ENCODE measurements around the gene PCIF1. TPM values are rescaled to one million over a fixed set of nuclear protein-coding genes. Genes with fewer than 3 reads are reported as not detected.

Gene PCIF1
- polyA plus RNA-seq, 3 donors, result 41.0 to 54.9 (median 50.4) TPM

DNA sequence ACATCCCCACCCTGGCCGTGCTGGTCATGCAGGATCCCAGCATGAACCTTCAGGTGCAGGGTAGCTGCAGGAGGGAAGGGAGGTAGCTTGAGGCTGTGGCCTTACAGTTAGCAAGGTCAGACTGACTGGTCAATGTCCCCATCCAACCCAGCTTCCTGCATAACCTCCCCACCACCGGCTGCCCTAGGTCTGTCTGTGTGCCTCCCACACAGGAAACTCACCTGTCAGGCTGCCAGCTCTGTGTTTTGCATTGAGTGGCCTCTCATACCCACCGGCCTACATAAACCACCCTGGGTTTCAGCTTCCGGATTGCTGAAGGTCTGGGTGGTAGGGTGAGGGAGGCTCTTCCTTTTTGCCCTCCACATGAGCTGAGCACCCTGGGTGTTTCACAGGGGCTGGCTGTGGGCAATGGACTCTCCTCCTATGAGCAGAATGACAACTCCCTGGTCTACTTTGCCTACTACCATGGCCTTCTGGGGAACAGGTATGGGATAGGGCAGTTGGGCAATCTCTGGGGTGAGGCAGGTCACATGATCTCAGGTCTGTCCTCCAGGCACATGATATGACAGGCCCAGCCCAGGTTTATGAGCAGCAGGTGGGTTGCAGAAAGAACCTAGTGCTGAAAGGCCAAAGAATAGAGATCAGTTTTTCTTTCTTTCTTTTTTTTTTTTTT lies 41.5 kb upstream of the PCIF1 start:
- Mint-ChIP-seq H3K4me1 (peaks cover 33% of the 10 kb centered on the region), H3K9me3 (peaks cover 0 to 2% (median 0%) of the 10 kb centered on the region in 7 donors), H3K27ac (peak overlapping the region; percentile 84 to 96 (median 90)), H3K4me3 (peak overlapping the region; percentile 91 to 93), H3K27me3 (ENCODE audit: low read depth in 3 of 3) (no peaks in the 10 kb centered on the region), H3K36me3 (peaks cover 44 to 51% of the 10 kb centered on the region in 2 donors)
- peaks cover 36 to 46% of the 10 kb centered on the region in 2 donors for H3K4me1 ChIP-seq (ENCODE audit: control insufficient read depth in 1 of 2, insufficient read depth in 2 of 2, low read length in 2 of 2)
- no peak overlapping the region for H2AFZ ChIP-seq (ENCODE audit: insufficient read depth, low read depth, low read length, poor library complexity, severe bottlenecking)
- peak overlapping the region; percentile 59 to 87 for H3K27ac ChIP-seq (ENCODE audit: low read depth in 1 of 2, low read length in 2 of 2)
- peaks cover 33% of the 10 kb centered on the region for H4K20me1 ChIP-seq (ENCODE audit: insufficient read depth, low read length)
- peak overlapping the region in 2 of 3 experiments; percentile 7 to 95 for H3K4me3 ChIP-seq (replicated peaks in 1 of 3; ENCODE audit: low read depth in 2 of 3, low read length in 3 of 3)
- no peaks in the 10 kb centered on the region for H3K9me3 ChIP-seq (replicated peaks in 1 of 2; ENCODE audit: control insufficient read depth in 1 of 2, insufficient read depth in 1 of 2, low read length in 2 of 2)
- no peaks in the 10 kb centered on the region for H3K27me3 ChIP-seq (ENCODE audit: control insufficient read depth in 2 of 2, insufficient read depth in 2 of 2, low read length in 2 of 2)
- peaks cover 47% of the 10 kb centered on the region for H3K79me2 ChIP-seq (ENCODE audit: insufficient read depth, low read length)
- WGBS (ENCODE audit: insufficient coverage), result 20% methylated on average over 1 of the region's 4 CpGs
- peak overlapping the region; percentile 99 for H3K4me2 ChIP-seq (replicated peaks; ENCODE audit: extremely low read depth, low read length, poor library complexity, severe bottlenecking)
- peaks cover 41 to 51% of the 10 kb centered on the region in 2 donors for H3K36me3 ChIP-seq (replicated peaks in 1 of 2; ENCODE audit: control insufficient read depth in 1 of 2, insufficient read depth in 2 of 2, low read length in 2 of 2)
- DNase-seq, result no peak
- peak overlapping the region; percentile 27 for H3K9ac ChIP-seq (ENCODE audit: insufficient read depth, low read length, poor library complexity, severe bottlenecking)
- TF ChIP-seq, protein P1, sequence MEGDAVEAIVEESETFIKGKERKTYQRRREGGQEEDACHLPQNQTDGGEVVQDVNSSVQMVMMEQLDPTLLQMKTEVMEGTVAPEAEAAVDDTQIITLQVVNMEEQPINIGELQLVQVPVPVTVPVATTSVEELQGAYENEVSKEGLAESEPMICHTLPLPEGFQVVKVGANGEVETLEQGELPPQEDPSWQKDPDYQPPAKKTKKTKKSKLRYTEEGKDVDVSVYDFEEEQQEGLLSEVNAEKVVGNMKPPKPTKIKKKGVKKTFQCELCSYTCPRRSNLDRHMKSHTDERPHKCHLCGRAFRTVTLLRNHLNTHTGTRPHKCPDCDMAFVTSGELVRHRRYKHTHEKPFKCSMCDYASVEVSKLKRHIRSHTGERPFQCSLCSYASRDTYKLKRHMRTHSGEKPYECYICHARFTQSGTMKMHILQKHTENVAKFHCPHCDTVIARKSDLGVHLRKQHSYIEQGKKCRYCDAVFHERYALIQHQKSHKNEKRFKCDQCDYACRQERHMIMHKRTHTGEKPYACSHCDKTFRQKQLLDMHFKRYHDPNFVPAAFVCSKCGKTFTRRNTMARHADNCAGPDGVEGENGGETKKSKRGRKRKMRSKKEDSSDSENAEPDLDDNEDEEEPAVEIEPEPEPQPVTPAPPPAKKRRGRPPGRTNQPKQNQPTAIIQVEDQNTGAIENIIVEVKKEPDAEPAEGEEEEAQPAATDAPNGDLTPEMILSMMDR (IDR thresholded peaks at IDR 0.05), result no peak
- intact Hi-C loops (cut with micrococcal nuclease), result loop anchor here (2.0 to 5.0 kb wide), 2 partner anchors 18 to 36 kb away; partner anchors contain the start of genes ACOT8 (in 1 of the 2) and ZSWIM3 (in 1 of the 2)

GRCh38 chr20:45893831-45894230 lies 40.7 kb upstream of the PCIF1 start:
- H3K4me2 ChIP-seq (replicated peaks; ENCODE audit: extremely low read depth, low read length, poor library complexity, severe bottlenecking), result no peak overlapping the region
- TF ChIP-seq, protein P1 (IDR thresholded peaks at IDR 0.05), result no peak
- peak overlapping the region in 1 of 2 donors; percentile 39 for H3K27ac ChIP-seq (ENCODE audit: low read depth in 1 of 2, low read length in 2 of 2)
- H3K4me1 Mint-ChIP-seq, result peaks cover 33% of the 10 kb centered on the region
- H4K20me1 ChIP-seq (ENCODE audit: insufficient read depth, low read length), result peaks cover 42% of the 10 kb centered on the region
- peaks cover 47% of the 10 kb centered on the region for H3K79me2 ChIP-seq (ENCODE audit: insufficient read depth, low read length)
- no peak overlapping the region for H2AFZ ChIP-seq (ENCODE audit: insufficient read depth, low read depth, low read length, poor library complexity, severe bottlenecking)
- H3K36me3 Mint-ChIP-seq, result peaks cover 53 to 56% of the 10 kb centered on the region in 2 donors
- H3K36me3 ChIP-seq (replicated peaks in 1 of 2; ENCODE audit: control insufficient read depth in 1 of 2, insufficient read depth in 2 of 2, low read length in 2 of 2), result peaks cover 50 to 60% of the 10 kb centered on the region in 2 donors
- WGBS (ENCODE audit: insufficient coverage), result 94% methylated on average over 3 of the region's 4 CpGs
- intact Hi-C loops (cut with micrococcal nuclease), result loop anchor here (2.0 to 5.0 kb wide), 2 partner anchors 17 to 37 kb away; partner anchors contain the start of genes ACOT8 (in 1 of the 2) and ZSWIM3 (in 1 of the 2)
- peak overlapping the region in 4 of 7 donors; percentile 21 to 91 (median 59) for H3K27ac Mint-ChIP-seq
- H3K27me3 ChIP-seq (ENCODE audit: control insufficient read depth in 2 of 2, insufficient read depth in 2 of 2, low read length in 2 of 2), result no peaks in the 10 kb centered on the region
- H3K27me3 Mint-ChIP-seq (ENCODE audit: low read depth in 3 of 3), result no peaks in the 10 kb centered on the region
- no peak overlapping the region for H3K4me3 Mint-ChIP-seq
- H3K4me1 ChIP-seq (ENCODE audit: control insufficient read depth in 1 of 2, insufficient read depth in 2 of 2, low read length in 2 of 2), result peaks cover 36 to 46% of the 10 kb centered on the region in 2 donors
- H3K4me3 ChIP-seq (replicated peaks in 1 of 3; ENCODE audit: low read depth in 2 of 3, low read length in 3 of 3), result no peak overlapping the region
- DNase-seq, result no peak
- H3K9me3 Mint-ChIP-seq, result peaks cover 0 to 2% (median 0%) of the 10 kb centered on the region in 7 donors
- no peak overlapping the region for H3K9ac ChIP-seq (ENCODE audit: insufficient read depth, low read length, poor library complexity, severe bottlenecking)
- H3K9me3 ChIP-seq (replicated peaks in 1 of 2; ENCODE audit: control insufficient read depth in 1 of 2, insufficient read depth in 1 of 2, low read length in 2 of 2), result no peaks in the 10 kb centered on the region

Data from CD14-positive monocyte (primary cell).